CD4-positive, alpha-beta T cell treated with Interleukin-15 for 4 hours (primary cell): ENCODE data around the gene TACC2.

ENCODE experiments used
- DNase-seq: peaks from one replicate; pipeline ENCODE4 v3.0.0-alpha.2; 2020; ENCODE audit warnings: low spot score

Gene TACC2

GRCh38 chr10:122222638-122223037 is 233.7 kb downstream of the TACC2 start:
- no peak for DNase-seq

DNA sequence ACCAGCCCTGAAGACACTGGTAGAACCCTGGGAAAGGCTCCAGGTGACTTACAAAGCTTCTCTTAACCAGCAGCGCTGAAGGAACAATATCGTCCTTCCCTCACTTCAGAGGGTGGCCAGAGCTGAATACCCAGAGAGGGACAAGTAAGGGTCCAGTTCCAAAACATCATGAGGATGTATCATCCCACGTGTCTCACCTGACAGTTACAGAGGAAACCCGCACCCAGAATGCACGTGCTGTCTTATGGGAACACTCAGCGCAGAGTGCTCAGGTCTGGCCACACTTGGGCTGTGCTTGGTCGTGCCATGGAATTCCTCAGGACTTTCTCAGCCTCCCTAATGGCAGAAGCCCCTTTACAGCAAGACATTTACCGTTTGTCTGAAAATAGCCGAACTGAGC is 235.2 kb downstream of the TACC2 start:
- DNase-seq: no peak

DNA sequence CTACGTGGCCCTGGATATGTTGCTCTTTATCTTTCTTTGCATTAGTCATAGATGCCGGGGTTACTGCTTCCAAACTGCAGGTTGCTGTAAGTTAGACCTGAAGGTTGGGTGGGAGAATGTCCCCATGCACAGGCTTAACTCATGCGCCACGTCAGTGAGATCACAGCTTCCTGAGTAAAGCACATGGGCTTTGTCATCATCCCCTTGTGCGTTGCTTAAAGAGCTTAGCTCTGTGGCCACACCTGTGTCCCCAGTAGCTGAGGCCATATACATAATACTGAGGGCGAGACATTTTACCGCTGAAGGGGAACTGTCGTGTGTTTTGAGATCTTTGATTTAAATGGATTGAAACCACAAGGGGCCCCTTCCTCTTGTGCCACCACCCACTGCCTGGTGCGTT is 236.4 kb downstream of the TACC2 start:
- DNase-seq: no peak

- no peak for DNase-seq
Measured at GRCh38 chr10:122227754-122228153, 238.8 kb downstream of the TACC2 start.

- DNase-seq: no peak
Measured at GRCh38 chr10:122229666-122230065, 240.7 kb downstream of the TACC2 start.

DNA sequence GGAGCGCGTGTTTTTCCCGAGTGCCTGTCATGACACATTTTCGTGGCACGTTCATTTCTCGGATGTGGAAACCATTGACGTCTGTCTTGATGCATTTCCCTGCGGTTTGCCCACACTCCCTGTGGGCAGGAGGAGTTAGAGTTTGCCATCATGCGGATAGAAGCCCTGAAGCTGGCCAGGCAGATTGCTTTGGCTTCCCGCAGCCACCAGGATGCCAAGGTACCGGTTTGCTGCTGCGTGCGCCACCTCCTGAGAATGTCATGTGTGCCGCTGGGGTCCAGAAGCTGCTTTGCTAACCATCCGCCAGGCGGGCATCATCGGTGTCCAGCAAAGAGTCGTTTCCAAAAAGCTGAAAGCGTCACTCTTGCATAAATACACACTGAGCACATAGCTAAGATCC is 241.3 kb downstream of the TACC2 start:
- DNase-seq: no peak

GRCh38 chr10:122232769-122233168 is 243.8 kb downstream of the TACC2 start:
- no peak for DNase-seq

- DNase-seq: no peak
Measured at GRCh38 chr10:122233857-122234348, 244.9 kb downstream of the TACC2 start.

- DNase-seq: no peak
Measured at GRCh38 chr10:122234416-122234815, 245.5 kb downstream of the TACC2 start.

- no peak for DNase-seq
Measured at GRCh38 chr10:122236690-122237306, 247.8 kb downstream of the TACC2 start.

GRCh38 chr10:122237331-122237990 is 248.5 kb downstream of the TACC2 start:
- no peak for DNase-seq

DNA sequence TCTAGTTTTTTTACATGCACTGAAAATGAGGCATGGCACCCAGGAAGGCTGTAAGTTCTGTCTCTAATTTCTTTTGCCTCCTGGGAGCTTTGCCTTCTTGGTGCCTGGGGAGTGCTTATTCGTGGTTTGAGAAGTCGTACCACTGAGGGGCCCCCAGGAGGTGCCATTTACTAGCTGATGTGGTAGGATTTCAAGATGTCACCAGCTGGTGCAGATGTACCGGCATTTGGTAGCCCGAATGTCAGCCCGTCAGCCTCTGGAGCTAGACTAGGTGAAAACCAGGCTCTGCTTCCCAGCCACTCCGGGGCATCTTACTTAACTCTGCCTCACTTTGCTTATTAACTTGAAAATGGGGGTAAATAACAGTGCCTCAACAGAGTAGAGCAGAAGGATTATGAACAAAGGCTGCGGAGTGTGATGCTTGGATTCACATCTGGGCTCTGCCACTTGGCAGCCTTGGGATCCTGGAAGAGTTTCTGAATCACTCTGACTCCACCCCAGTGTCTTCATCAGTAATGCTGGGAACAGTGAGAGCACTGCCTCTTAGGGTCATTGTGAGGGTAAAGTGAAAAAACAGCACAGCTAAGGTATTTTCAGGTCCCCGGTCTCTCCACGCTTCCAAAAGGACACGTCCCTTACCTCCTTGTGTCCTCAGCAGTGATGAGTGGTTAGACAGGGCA is 250.8 kb downstream of the TACC2 start:
- no peak for DNase-seq

DNA sequence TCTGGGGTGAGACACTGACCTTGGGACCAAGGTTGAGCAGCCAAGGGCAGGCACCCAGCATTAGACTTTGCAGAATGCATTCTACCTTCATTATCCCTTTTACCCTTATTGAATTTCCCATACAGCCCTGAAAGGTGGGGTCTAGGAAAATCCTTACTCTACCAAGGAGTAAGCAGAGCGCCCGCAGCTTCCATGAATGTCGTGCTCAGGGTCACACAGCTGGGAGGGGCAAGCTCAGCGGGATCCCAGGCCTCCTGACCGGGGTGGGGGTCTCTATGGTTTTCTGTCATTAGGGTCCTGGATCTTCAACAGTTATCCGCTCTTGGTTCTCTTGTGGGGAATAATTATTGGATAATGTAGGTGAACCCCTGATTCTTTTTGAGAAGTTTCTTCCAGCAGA is 251.4 kb downstream of the TACC2 start:
- DNase-seq: no peak

DNA sequence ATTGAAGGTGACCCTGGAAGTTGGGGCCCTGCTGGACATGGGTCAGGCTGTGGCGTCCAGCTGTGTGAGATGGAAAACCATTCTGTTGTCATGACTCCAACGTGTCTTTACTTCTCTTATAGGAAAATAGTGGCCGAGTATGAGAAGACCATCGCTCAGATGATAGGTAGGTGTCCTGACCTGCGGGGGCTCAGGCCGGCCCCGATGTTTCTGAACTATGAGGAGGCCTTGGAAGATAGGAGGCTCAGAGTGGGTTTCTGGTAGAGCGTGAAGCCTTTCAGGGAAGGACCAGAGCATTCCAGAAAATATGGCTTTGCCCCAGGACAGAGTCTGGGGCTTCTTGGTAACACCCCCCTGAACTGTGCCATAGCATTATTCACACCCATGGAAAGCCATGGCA is 252.9 kb downstream of the TACC2 start:
- DNase-seq: no peak

DNA sequence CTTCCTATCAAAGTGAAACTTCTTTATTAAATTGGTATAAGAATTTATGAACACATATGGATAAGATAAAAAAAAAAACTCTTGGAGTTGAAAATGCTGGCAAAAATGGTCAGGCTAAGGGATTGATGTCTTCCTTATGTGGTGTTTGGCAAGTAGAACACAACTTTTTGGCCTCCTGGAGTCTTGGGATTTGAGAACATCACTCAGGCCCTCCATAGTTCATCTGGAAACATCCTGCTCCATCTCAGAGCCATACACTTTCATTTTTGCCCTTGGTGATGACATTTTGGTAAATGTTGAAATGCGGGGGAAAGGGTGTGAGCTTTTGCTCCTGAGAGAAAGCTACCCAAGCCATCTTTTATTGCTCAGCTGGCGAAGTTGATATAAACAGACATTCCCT is 254.6 kb downstream of the TACC2 start:
- no peak for DNase-seq

- DNase-seq: no peak
Measured at GRCh38 chr10:122244001-122244975, 255.3 kb downstream of the TACC2 start.

GRCh38 chr10:122245136-122245535 is 256.2 kb downstream of the TACC2 start:
- DNase-seq: no peak

DNA sequence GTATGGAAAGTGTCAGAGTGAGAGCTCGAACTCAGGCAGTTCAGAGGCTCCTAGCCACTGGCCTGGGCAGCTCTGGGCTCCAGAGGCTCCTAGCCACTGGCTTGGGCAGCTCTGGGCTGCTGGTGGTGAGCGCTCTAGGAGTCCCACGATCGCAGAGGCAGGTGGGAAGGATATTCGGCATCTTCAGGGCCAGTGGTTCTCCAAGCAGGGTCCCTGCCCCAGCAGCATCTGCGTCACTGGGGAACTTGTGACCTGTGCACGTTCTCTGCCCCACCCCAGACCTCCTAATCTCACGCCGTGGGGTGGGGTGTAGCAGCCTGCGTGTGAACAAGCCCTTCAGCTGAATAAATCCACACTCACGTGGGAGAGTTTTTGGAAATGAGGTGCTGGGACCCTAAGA is 256.9 kb downstream of the TACC2 start:
- DNase-seq: no peak

DNA sequence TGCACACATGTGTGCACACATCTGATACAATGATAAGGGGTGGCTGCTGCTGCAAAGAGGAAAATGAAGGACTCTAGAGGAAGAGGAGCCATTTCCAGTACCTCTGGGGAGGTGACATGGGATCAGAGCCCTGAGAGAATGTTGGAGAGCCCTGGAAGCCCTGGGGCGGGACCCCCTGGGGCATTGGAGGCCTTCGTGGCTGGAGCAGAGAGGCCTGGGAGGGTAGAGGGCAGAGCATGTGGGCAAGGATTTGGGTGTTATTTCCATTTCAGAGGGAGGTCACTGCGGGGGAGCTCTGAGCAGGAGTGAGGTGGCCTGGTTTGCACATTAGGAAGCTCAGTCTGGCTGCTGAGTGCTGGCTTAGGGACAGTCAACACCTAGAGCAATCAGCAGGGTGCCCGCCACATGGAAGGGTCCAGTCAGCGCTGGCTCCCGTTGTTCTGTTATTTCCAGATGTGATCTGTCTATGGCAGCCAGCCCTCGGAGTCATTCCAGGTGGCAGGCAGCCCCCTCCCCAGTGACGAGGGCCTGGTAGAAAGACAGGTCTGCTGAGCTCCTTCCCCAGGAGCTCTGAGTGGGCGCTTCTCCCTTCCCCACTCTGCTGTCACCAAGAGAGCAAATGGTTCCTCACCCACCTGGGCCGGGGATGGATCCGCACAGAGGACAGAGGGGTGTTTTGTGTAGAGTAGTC is 258.0 kb downstream of the TACC2 start:
- DNase-seq: no peak

GRCh38 chr10:122248356-122249302 is 259.7 kb downstream of the TACC2 start:
- DNase-seq: no peak
